Ishikawa (cell line): ENCODE data around the gene CHIA.

Experiments
- CEBPB ChIP-seq: IDR thresholded peaks from 2 replicates; pipeline ENCODE4 v1.6.1; 2012
- CREB1 ChIP-seq: IDR thresholded peaks from 2 replicates; pipeline ENCODE4 v1.6.1; 2012; ENCODE audit warnings: low read depth
- EGR1 ChIP-seq: IDR thresholded peaks from 2 replicates; pipeline ENCODE4 v1.6.1; 2012
- EP300 ChIP-seq: IDR thresholded peaks from 2 replicates; pipeline ENCODE4 v1.6.1; 2012; ENCODE audit warnings: borderline replicate concordance
- FOXM1 ChIP-seq: IDR thresholded peaks from 2 replicates; pipeline ENCODE4 v1.6.1; 2012; ENCODE audit warnings: low read depth, borderline replicate concordance
- NFIC ChIP-seq: IDR thresholded peaks from 2 replicates; pipeline ENCODE4 v1.6.1; 2012
- TCF12 ChIP-seq: IDR thresholded peaks from 2 replicates; pipeline ENCODE4 v1.6.1; 2012; ENCODE audit warnings: low read depth
- TEAD4 ChIP-seq: IDR thresholded peaks from 2 replicates; pipeline ENCODE4 v1.6.1; 2012
- YY1 ChIP-seq: IDR thresholded peaks from 2 replicates; pipeline ENCODE4 v1.6.1; 2012; ENCODE audit warnings: low read depth
- ZBTB7A ChIP-seq: IDR thresholded peaks from 2 replicates; pipeline ENCODE4 v1.6.1; 2012; ENCODE audit warnings: low read depth
- TF ChIP-seq, protein P1 (sequence below): IDR thresholded peaks from 2 replicates; pipeline ENCODE4 v1.6.1; 2012
- TF ChIP-seq, protein P2 (sequence below): IDR thresholded peaks from 2 replicates; pipeline ENCODE4 v1.6.1; 2012; ENCODE audit warnings: low read depth, mild to moderate bottlenecking

DNA sequence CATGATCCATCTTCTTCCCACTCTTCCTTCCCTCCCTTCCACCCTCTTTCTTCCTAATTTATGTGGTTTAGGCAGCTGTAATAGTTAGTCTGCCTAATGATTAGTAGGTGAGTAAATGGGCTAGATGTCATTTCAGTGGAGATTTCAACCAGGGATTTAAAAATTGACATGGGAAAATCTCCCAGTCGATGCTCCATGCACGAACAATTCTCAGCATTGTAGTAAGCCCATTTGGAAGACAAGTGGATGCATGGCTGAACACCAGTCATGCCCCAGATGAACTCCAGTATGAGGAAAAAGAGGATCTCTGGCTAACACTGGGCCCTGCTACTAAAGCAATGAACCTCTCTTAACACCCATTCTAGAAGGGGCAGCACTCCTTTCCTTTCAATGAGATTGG, 37.9 kb upstream of the CHIA start:
- no peak for TF ChIP-seq ZBTB7A
- TF ChIP-seq TEAD4 = no peak
- no peak for TF ChIP-seq EP300
- TF ChIP-seq, protein P1, sequence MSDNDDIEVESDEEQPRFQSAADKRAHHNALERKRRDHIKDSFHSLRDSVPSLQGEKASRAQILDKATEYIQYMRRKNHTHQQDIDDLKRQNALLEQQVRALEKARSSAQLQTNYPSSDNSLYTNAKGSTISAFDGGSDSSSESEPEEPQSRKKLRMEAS = no peak
- TF ChIP-seq TCF12 = no peak
- no peak for TF ChIP-seq CEBPB
- no peak for TF ChIP-seq YY1
- TF ChIP-seq, protein P2, sequence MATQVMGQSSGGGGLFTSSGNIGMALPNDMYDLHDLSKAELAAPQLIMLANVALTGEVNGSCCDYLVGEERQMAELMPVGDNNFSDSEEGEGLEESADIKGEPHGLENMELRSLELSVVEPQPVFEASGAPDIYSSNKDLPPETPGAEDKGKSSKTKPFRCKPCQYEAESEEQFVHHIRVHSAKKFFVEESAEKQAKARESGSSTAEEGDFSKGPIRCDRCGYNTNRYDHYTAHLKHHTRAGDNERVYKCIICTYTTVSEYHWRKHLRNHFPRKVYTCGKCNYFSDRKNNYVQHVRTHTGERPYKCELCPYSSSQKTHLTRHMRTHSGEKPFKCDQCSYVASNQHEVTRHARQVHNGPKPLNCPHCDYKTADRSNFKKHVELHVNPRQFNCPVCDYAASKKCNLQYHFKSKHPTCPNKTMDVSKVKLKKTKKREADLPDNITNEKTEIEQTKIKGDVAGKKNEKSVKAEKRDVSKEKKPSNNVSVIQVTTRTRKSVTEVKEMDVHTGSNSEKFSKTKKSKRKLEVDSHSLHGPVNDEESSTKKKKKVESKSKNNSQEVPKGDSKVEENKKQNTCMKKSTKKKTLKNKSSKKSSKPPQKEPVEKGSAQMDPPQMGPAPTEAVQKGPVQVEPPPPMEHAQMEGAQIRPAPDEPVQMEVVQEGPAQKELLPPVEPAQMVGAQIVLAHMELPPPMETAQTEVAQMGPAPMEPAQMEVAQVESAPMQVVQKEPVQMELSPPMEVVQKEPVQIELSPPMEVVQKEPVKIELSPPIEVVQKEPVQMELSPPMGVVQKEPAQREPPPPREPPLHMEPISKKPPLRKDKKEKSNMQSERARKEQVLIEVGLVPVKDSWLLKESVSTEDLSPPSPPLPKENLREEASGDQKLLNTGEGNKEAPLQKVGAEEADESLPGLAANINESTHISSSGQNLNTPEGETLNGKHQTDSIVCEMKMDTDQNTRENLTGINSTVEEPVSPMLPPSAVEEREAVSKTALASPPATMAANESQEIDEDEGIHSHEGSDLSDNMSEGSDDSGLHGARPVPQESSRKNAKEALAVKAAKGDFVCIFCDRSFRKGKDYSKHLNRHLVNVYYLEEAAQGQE = no peak
- TF ChIP-seq FOXM1 = no peak
- no peak for TF ChIP-seq EGR1
- TF ChIP-seq CREB1 = no peak
- TF ChIP-seq NFIC = no peak
